Osteoblast (primary cell): ENCODE measurements around the gene PRAMEF14. TPM values are rescaled to one million over a fixed set of nuclear protein-coding genes. Genes with fewer than 3 reads are reported as not detected.
"Not testable (repeated sequence)": the region's sequence is repeated elsewhere in the genome, so short reads cannot be mapped to it uniquely, and the experiment has no call there.

Source experiments
- DNase-seq: peaks from one replicate; pipeline ENCODE4 v3.0.0; 2011; ENCODE audit warnings: low spot score, mixed read lengths; ENCODE audit not compliant: insufficient read length; ENCODE audit errors: missing footprints
- H2AFZ ChIP-seq: 2 replicates; pipeline ENCODE4 v1.6.0; 2011; ENCODE audit warnings: mild to moderate bottlenecking, low read length
- H3K27ac ChIP-seq: 2 replicates; pipeline ENCODE4 v1.5.1; 2011; ENCODE audit warnings: mild to moderate bottlenecking, low read depth, low read length, moderate library complexity
- H3K27me3 ChIP-seq: 2 replicates; pipeline ENCODE4 v1.6.0; 2012; ENCODE audit warnings: mild to moderate bottlenecking, control low read depth, inconsistent platforms, low read length, moderate library complexity; ENCODE audit not compliant: insufficient read depth
- H3K36me3 ChIP-seq: 2 replicates; pipeline ENCODE4 v1.5.1; 2011; ENCODE audit warnings: mild to moderate bottlenecking, low read length, control low read depth, moderate library complexity; ENCODE audit not compliant: insufficient read depth
- H3K4me1 ChIP-seq: 2 replicates; pipeline ENCODE4 v1.5.1; 2011; ENCODE audit warnings: mild to moderate bottlenecking, low read length, control low read depth, moderate library complexity; ENCODE audit not compliant: insufficient read depth
- H3K4me2 ChIP-seq: 2 replicates; pipeline ENCODE4 v1.6.0; 2011; ENCODE audit warnings: mild to moderate bottlenecking, low read length; ENCODE audit not compliant: insufficient read depth
- H3K4me3 ChIP-seq: fragments of 200-600 bp; sonication (generic); 3 replicates; pipeline ENCODE4 v1.5.1; 2012; ENCODE audit warnings: mild to moderate bottlenecking, low read length, inconsistent platforms; ENCODE audit not compliant: insufficient read depth
- H3K79me2 ChIP-seq: 2 replicates; pipeline ENCODE4 v1.6.0; 2012; ENCODE audit warnings: mild to moderate bottlenecking, low read length, control low read depth, inconsistent platforms; ENCODE audit not compliant: insufficient read depth
- H3K9me3 ChIP-seq: 2 replicates; pipeline ENCODE4 v1.5.1; 2011; ENCODE audit warnings: low read depth, low read length, control low read depth
- H4K20me1 ChIP-seq: 2 replicates; pipeline ENCODE4 v1.6.0; 2012; ENCODE audit warnings: mild to moderate bottlenecking, low read length, control low read depth; ENCODE audit not compliant: insufficient read depth
- CTCF ChIP-seq: IDR thresholded peaks from 2 replicates; pipeline ENCODE4 v1.5.1; 2011; ENCODE audit warnings: mild to moderate bottlenecking, low read depth, low read length, moderate library complexity; ENCODE audit errors: extremely low read depth
- total RNA-seq: library from RNA; depleted of rRNA; stranded (reverse); fragments of >200 nt; gene quantifications from 2 replicates; pipeline ENCODE4 v1.2.3, GENCODE V29; 2012

The PRAMEF14 gene
- total RNA-seq, 1 donor: not detected

GRCh38 chr1:13364928-13365327 is 18.0 kb upstream of the PRAMEF14 start:
- not testable (repeated sequence) for H3K36me3 ChIP-seq, DNase-seq, H3K27me3 ChIP-seq, H3K4me1 ChIP-seq, H4K20me1 ChIP-seq, H3K9me3 ChIP-seq, H3K27ac ChIP-seq, H3K79me2 ChIP-seq, H3K4me2 ChIP-seq, H3K4me3 ChIP-seq, H2AFZ ChIP-seq

- H3K4me2 ChIP-seq, H3K9me3 ChIP-seq, H2AFZ ChIP-seq, DNase-seq, H4K20me1 ChIP-seq, H3K4me1 ChIP-seq, H3K27ac ChIP-seq, H3K79me2 ChIP-seq, H3K27me3 ChIP-seq, H3K4me3 ChIP-seq, H3K36me3 ChIP-seq: not testable (repeated sequence)
Observed at GRCh38 chr1:13362364-13362763, 15.4 kb upstream of the PRAMEF14 start.

GRCh38 chr1:13356774-13357173 is 9.8 kb upstream of the PRAMEF14 start:
- H4K20me1 ChIP-seq, H3K79me2 ChIP-seq, H3K9me3 ChIP-seq, H2AFZ ChIP-seq, H3K4me3 ChIP-seq, H3K27me3 ChIP-seq, H3K4me1 ChIP-seq, H3K36me3 ChIP-seq, DNase-seq, H3K27ac ChIP-seq, H3K4me2 ChIP-seq: not testable (repeated sequence)
- peak; percentile 40 for TF ChIP-seq CTCF

GRCh38 chr1:13354475-13354874 is 7.5 kb upstream of the PRAMEF14 start:
- H3K4me3 ChIP-seq, H3K27ac ChIP-seq, H2AFZ ChIP-seq, H3K27me3 ChIP-seq, DNase-seq, H4K20me1 ChIP-seq, H3K4me2 ChIP-seq, H3K79me2 ChIP-seq, H3K9me3 ChIP-seq, H3K36me3 ChIP-seq, H3K4me1 ChIP-seq: not testable (repeated sequence)

- H4K20me1 ChIP-seq, H3K4me2 ChIP-seq, H3K79me2 ChIP-seq: not testable (repeated sequence)
Observed at GRCh38 chr1:13353476-13353875, 6.5 kb upstream of the PRAMEF14 start.

GRCh38 chr1:13342496-13342895 is 4.4 kb downstream of the PRAMEF14 start:
- not testable (repeated sequence) for H3K27ac ChIP-seq, H3K27me3 ChIP-seq, H3K9me3 ChIP-seq, H3K4me3 ChIP-seq, H3K4me2 ChIP-seq, H2AFZ ChIP-seq, H3K4me1 ChIP-seq, H4K20me1 ChIP-seq, H3K79me2 ChIP-seq, DNase-seq, H3K36me3 ChIP-seq

More at GRCh38 chr1:13353476-13353875, 6.5 kb upstream of the PRAMEF14 start:
- H3K4me1 ChIP-seq, H3K4me3 ChIP-seq, H3K27ac ChIP-seq, H3K27me3 ChIP-seq, H3K36me3 ChIP-seq, H2AFZ ChIP-seq, H3K9me3 ChIP-seq, DNase-seq: not testable (repeated sequence)

- H2AFZ ChIP-seq, H4K20me1 ChIP-seq, H3K4me1 ChIP-seq, DNase-seq, H3K9me3 ChIP-seq, H3K4me3 ChIP-seq, H3K36me3 ChIP-seq, H3K27me3 ChIP-seq, H3K27ac ChIP-seq, H3K4me2 ChIP-seq, H3K79me2 ChIP-seq: not testable (repeated sequence)
Observed at GRCh38 chr1:13315281-13315680, 31.7 kb downstream of the PRAMEF14 start, which contains the start of gene PRAMEF15. PRAMEF15 (plus strand) TSS chr1:13315581; CDS start chr1:13318408, 2,827 bp downstream.

GRCh38 chr1:13303239-13303638 is 43.7 kb downstream of the PRAMEF14 start, which contains the start of gene PRAMEF33:
PRAMEF33 (plus strand) TSS chr1:13303539; CDS start chr1:13305955, 2,416 bp downstream.
- H3K4me1 ChIP-seq, H3K79me2 ChIP-seq, H2AFZ ChIP-seq, H4K20me1 ChIP-seq, DNase-seq, H3K9me3 ChIP-seq, H3K27me3 ChIP-seq, H3K36me3 ChIP-seq, H3K4me2 ChIP-seq, H3K4me3 ChIP-seq, H3K27ac ChIP-seq: not testable (repeated sequence)
